GM18526 (cell line): Measurements from ENCODE around the gene VN1R2.
"Not testable (repeated sequence)": the region's sequence is repeated elsewhere in the genome, so short reads cannot be mapped to it uniquely, and the experiment has no call there.

ENCODE experiments used
- POLR2A ChIP-seq: IDR thresholded peaks from 3 replicates; pipeline ENCODE4 v1.6.1; 2011; ENCODE audit not compliant: insufficient read length; ENCODE audit errors: extremely low read depth

Gene VN1R2, protein sequence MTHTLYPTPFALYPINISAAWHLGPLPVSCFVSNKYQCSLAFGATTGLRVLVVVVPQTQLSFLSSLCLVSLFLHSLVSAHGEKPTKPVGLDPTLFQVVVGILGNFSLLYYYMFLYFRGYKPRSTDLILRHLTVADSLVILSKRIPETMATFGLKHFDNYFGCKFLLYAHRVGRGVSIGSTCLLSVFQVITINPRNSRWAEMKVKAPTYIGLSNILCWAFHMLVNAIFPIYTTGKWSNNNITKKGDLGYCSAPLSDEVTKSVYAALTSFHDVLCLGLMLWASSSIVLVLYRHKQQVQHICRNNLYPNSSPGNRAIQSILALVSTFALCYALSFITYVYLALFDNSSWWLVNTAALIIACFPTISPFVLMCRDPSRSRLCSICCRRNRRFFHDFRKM

DNA sequence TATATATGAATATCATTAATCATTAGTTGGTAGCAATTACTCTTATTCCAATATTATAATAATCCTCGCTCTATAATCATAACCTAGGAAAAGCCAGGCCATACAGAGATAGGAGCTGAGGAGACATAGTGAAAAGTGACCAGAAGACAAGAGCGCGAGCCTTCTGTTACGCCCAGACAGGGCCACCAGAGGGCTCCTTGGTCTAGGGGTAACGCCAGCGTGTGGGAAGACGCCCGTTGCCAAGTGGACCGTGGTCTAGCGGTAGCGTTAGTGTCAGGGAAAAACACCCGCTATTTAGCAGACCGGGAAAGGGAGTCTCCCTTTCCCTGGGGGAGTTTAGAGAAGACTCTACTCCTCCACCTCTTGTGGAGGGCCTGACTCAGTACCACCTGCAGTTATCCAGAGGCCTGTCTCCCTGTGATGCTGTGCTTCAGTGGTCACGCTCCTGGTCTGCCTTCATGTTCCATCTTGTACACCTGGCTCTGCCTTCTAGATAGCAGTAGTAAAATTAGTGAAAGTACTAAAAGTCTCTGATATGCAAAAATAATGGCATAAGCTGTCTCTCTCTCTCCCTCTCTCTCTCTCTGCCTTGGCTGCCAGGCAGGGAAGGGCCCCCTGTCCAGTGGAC lies at the start of gene VN1R2:
Gene VN1R2 (plus strand): TSS at position 578 of the 628 bp plus-strand sequence. CDS start 84 bp downstream, outside the sequence.
- not testable (repeated sequence) for TF ChIP-seq POLR2A

DNA sequence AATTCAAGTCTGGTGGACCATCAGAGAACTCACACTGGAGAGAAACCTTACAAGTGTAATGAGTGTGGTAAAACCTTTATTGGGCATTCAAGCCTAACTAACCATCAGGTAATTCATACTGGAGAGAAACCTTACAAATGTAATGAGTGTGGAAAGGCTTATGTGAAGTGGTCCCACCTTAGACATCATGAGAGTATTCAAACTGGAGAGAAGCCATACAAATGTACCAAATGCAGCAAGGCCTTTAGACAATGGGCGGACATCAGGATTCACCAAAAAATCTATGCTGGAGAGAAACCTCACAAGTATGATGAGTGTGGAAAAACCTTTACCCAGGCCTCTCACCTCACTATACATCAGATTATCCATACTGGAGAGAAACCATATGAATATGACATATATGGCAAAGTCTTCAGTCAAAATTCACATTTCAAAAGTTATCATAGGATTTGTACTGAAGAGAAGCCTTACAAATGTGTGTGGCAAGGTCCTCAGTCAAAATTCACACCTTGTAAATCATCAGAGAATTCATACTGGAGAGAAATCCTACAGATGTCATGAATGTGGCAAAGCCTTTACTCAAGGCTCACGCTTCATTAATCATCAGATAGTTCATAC lies 45.3 kb upstream of the VN1R2 start:
- no peak for TF ChIP-seq POLR2A

DNA sequence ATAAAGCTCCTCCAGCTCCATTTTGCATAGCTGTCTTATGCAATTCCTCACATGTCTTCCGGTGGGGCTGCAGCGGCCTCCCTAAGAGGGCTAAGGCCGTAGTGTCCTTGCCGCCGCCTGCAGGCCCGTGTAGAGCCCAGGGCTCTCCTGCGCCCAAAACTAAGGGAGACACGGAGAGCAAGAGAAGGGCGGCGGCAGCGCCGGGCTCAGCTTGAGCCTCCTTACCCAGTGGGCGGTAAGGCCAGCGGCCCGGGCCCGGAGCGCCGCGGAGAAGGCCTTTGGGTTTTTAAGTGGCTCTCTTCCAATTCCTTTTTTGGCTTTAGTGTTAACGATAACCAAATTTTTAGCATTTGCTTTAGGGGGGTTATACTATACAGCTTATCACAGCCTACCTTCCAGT lies 33.5 kb upstream of the VN1R2 start:
- TF ChIP-seq POLR2A: no peak

DNA sequence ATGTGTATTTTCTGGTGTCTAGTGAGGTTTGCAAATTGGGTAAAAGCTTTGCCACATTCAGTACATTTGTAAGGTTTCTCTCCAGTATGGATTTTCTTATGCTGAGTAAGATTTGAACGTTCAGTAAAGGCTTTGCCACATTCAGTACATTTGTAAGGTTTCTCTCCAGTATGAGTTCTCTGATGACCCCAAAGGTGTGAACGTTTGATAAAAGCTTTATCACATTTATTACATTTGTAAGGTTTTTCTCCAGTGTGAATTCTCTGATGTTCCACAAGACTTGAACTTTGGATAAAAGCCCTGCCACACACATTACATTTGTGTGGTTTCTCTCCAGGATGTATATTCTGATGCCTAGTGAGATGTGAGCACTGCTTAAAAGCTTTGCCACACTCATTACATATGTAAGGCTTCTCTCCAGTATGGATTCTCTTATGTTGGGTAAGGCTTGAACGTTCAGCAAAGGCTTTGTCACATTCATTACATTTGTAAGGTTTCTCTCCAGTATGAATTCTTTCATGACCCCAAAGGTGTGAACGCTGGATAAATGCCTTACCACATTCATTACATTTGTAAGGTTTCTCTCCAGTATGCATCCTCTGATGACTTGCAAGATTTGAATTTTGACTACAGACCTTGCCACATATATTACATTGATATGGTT lies 20.8 kb upstream of the VN1R2 start:
- no peak for TF ChIP-seq POLR2A

DNA sequence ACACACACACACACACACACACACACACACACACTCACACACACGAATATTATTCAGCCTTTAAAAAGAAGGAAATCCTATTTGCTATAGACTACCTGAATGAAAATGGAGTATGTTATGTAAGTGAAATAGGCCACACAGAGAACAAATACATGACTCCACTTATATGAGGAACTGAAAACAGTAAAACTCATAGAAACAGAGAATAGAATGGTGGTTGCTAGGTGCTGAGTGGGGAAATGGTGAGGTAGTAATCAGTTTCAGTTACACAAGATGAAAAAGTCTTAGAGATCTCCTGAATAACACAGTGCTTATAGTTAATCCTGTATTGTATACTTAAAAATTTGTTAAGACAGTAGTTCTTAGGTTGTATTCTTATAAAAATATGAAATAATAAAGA lies 11.6 kb upstream of the VN1R2 start:
- TF ChIP-seq POLR2A: no peak

DNA sequence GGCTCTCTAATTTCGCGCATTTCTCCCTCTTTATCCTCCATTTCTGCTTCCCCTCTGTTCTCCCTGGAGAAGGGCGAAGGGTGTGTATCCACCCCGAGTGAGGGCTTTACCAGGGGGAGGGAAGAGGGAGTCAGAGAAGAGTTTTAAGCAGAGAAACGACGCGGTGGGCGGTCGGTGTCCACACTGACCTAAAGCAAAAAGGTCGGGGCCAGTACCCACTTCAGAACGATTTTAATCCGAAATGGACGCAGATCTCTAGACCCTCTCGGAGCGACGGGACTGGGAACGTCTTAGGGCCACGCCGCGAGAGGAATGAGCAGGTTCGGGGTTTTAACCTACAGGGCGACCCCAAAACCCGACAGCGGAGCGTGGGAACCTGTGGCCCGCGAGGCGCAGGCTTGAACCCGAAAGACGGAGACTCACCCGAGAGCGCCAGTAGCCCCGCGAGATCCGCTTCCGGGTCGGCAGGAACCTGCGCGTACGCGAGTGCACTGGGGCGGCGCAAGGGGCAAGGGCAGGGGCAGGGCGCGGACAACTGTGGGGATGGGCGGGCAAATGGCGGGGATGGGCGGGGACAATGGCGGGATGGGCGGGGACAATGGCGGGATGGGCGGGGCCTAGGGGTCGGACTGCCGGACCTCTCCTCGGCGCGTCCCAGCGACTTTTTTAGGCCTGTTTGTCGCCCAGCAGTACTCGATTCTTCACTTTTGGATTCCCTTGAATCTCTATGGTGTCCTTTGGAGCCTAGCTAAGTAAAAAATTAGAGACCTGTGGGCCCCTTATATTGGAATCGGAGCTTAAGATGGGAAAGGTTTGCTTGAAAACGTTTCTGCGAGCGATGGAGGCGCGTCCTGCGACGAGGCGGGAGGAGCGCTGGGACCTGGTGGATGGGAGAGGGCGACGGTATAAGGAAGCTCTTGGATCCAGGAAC lies 3.4 kb upstream of the VN1R2 start, which contains the start of gene ZNF677:
Gene ZNF677 (minus strand): TSS at position 463 of the 931 bp plus-strand sequence. CDS start 3,323 bp downstream, outside the sequence.
- peak; percentile 22 for TF ChIP-seq POLR2A

DNA sequence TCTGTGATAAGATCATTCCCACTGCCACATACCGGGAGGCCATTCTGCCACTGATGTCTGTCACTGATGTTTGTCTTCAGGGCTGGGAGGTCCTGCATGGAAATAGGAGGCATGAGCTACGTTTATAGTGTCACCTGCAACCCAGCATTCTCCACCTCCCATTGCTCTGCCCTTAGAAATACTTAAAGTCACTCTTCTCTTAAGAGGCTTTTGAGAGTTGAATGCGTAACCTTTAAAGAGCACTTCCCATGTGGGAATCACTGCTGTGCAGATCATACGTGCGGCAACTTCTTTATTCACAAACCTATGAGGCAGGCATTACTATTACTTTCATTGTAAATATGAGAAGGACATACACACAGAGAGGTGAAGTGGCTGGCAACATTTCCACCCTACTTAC lies 9.5 kb downstream of the VN1R2 start, which contains the start of gene VN1R4:
Gene VN1R4 (minus strand): TSS at position 101 of the 400 bp plus-strand sequence. CDS start 58 bp downstream, at position 43.
- TF ChIP-seq POLR2A: not testable (repeated sequence)

DNA sequence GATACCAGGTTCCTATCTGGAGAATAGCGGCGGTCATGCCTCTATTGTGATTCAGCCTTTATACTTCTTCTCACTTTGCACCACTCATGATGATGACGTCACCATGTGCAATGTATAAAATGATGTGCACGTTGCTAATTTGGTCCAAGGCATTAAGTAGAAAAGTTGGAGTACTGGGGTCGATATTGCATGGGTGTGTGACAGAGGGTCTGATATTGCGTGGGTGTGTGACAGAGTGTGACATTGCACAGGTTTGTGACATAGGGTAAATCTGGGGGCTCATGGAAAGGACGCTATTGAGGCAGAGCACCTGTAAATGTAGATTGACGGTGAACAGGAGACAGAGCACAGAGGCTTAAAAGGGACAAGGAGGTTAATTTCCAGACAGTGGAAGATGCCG lies 14.0 kb downstream of the VN1R2 start:
- no peak for TF ChIP-seq POLR2A

DNA sequence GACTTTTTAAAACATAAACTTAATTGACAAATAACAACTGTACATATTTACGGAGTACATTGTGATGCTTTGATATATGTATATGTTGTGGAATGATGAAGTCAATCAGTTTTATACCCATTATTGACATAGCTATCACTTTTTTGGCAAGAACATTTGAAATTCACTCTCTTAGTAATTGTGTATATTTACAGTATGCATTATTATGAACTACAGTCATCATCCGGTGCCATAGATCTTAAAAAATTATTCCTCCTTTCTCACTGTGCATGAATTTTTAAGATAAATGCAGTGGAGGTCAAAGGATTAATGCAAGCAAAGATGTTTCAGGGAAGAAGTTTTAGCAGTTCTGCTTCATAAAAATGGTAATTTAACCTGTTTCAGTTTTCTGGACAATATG lies 17.4 kb downstream of the VN1R2 start:
- no peak for TF ChIP-seq POLR2A

DNA sequence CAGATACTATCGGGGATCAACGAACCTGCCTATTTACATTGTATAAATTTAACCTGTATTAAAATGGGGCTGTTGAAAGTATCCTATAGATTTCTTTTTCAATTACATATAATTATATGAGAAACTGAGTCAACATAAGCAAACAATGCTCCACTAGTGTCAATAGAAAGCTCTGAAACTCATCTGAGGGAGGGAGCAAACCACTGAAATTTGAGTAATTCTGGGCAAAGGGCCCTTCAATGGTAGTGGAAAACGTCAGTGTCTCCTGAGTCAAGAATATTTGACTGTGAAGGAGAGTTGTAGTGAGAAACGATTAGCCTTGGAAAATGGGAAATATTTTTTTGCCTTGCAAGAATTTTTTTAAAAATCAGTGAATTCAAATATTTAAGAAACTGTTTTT lies 27.0 kb downstream of the VN1R2 start:
- no peak for TF ChIP-seq POLR2A

DNA sequence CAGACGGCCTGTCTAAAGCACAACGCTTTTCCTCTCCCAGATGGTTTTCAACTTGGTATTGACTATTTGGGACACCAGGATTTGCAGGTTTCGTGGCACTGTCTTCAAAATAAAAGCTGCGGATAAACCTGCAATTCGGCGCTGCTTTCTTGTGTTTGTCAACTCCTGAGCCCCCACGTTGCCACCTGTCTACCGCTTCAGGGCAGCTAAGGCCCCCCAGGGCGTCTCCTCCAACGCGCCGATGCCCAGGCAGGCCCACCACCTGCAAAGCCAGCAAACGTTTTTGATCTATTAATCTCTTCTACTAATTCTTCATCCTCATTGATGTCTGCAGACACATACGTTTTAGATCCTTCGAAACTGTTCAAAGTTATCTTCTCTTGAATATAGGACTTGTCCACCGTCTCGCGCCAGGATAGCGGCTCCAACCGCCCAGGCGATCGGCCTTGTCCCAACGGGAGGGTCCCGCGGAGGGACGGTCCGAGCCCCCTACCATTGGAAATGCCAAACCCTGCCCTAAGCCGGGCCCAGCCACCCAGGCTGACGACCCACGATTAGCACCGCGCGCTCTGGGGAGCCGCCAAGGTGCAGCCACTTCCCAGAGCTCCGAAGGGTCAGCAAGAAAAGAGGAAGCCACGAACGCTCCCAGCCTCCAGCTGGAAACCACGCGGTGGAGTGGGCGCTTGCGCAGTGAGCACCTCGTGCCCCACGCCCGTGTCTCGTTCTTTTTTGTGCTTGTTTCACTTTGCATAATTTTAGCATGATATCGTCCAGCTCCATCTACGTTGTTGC lies 32.9 kb downstream of the VN1R2 start:
- no peak for TF ChIP-seq POLR2A

DNA sequence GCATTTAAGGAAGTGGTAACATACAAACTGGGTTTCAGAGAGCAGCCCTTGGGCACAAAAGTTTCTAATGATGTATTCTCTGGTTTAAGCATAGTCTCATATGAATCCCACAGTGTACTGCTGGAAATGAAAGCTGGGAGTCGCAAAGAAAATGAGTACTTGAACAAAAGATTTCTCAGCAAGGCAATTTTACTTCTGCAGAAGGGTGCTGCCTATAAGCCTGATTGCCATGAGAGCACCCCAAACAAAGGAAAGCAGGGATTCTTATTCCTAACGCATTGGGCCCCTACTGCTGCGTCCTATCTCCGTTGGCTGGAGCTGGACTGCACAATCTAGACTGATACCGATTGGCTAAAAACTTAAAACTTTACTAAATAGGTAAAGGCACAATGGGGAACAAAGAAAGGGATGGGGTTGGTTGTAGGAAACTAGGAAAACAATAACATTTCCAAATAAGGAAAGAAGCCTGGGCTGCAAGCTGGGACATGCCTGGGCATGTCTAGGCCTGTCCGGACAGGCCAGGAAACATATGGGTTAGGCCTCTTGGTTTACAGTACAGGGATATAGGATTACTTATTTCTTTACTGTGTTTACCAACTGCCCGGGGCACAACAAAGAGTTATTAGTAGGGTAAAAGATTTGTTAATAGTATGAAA lies 36.8 kb downstream of the VN1R2 start:
- no peak for TF ChIP-seq POLR2A

DNA sequence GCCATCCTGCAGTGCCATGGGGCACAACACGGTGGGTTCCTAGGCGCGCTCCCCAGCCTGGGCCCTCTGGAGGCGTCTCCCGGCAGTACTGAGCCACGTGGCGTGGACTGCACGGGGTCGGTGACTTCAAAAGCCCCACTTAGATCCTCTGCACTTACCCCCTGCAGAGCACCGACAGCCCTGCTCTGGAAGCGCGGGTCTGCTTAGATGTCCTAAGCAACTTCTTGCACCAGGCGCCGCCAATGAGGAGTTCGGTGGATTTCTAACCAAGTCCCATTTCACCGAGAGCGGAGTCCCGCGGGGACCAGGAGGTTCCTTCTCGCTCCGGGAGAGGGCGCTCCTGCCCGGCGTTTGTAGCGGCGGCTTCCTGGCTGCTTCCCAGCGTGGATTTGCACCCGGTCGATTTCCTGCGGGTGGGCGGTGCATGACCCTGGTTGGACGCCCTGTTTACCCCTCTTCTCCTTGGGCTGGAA lies 50.3 kb downstream of the VN1R2 start:
- TF ChIP-seq POLR2A: no peak
